H1 (cell line): Measurements from ENCODE around the gene AARSD1. TPM values are rescaled to one million over a fixed set of nuclear protein-coding genes. Genes with fewer than 3 reads are reported as not detected.

Experiments
- ASH2L ChIP-seq: fragments of 200-600, 300-600 bp; sonication (generic); IDR thresholded peaks from one replicate; pipeline ENCODE4 v1.7.1; 2017; ENCODE audit warnings: low read length
- ATF2 ChIP-seq: IDR thresholded peaks from 2 replicates; pipeline ENCODE4 v1.6.1; 2012; ENCODE audit warnings: low read length, inconsistent platforms
- BACH1 ChIP-seq: IDR thresholded peaks from 2 replicates; pipeline ENCODE4 v1.6.1; 2012; ENCODE audit warnings: low read length, improper control_type of control experiment
- BCL11A ChIP-seq, 2 experiments: IDR thresholded peaks; one replicate each; pipeline ENCODE4 v1.6.1; 2011; ENCODE audit warnings: low read depth in 2 of 2, low read length in 2 of 2, mild to moderate bottlenecking in 2 of 2
- BRCA1 ChIP-seq: IDR thresholded peaks from 2 replicates; pipeline ENCODE4 v1.6.1; 2012; ENCODE audit warnings: low read depth, low read length, improper control_type of control experiment
- CBX8 ChIP-seq: fragments of 300-800, 300-1000 bp; sonication (generic); IDR thresholded peaks from 2 replicates; pipeline ENCODE4 v1.7.1; 2016; ENCODE audit warnings: low read depth, low read length, borderline replicate concordance
- CHD2 ChIP-seq: IDR thresholded peaks from 2 replicates; pipeline ENCODE4 v1.6.1; 2012; ENCODE audit warnings: low read length, improper control_type of control experiment
- CREB1 ChIP-seq: IDR thresholded peaks from 2 replicates; pipeline ENCODE4 v1.6.1; 2012; ENCODE audit warnings: inconsistent platforms
- GTF2F1 ChIP-seq: IDR thresholded peaks from 2 replicates; pipeline ENCODE4 v1.6.1; 2012; ENCODE audit warnings: low read depth, low read length, improper control_type of control experiment, borderline replicate concordance
- KDM5A ChIP-seq: fragments of 200-600 bp; IDR thresholded peaks from 2 replicates; pipeline ENCODE4 v1.7.1; 2012; ENCODE audit warnings: mild to moderate bottlenecking, low read length, inconsistent platforms, mixed read lengths
- MAX ChIP-seq: IDR thresholded peaks from 2 replicates; pipeline ENCODE4 v1.6.1; 2012; ENCODE audit warnings: inconsistent platforms
- PHF8 ChIP-seq: fragments of 200-600 bp; sonication (generic); conservative IDR thresholded peaks from 2 replicates; pipeline ENCODE4 v1.7.1; 2012; ENCODE audit warnings: low read depth, mild to moderate bottlenecking, inconsistent platforms, low read length, moderate library complexity
- POLR2A ChIP-seq, 2 experiments: IDR thresholded peaks; 1 replicate in 1 of 2; 2 replicates in 1 of 2; pipeline ENCODE4 v1.6.1; 2011; ENCODE audit warnings: low read depth in 2 of 2, low read length in 2 of 2, mild to moderate bottlenecking in 2 of 2; ENCODE audit errors: control extremely low read depth in 1 of 2
- POLR2AphosphoS5 ChIP-seq: IDR thresholded peaks from 2 replicates; pipeline ENCODE4 v1.6.1; 2011; ENCODE audit warnings: low read depth, low read length
- RAD21 ChIP-seq, 2 experiments: IDR thresholded peaks in 1 of 2; conservative IDR thresholded peaks in 1 of 2; 2 replicates each; pipeline ENCODE4 v1.6.1; 2011; ENCODE audit warnings: low read depth in 2 of 2, low read length in 2 of 2, improper control_type of control experiment in 1 of 2, inconsistent platforms in 1 of 2, mild to moderate bottlenecking in 1 of 2, moderate library complexity in 1 of 2
- SAP30 ChIP-seq: fragments of 300-600 bp; sonication (generic); IDR thresholded peaks from 2 replicates; pipeline ENCODE4 v1.7.1; 2012; ENCODE audit warnings: low read length, moderate library complexity, mild to moderate bottlenecking, inconsistent platforms; ENCODE audit not compliant: insufficient read depth, insufficient replicate concordance
- SIN3A ChIP-seq, 2 experiments: IDR thresholded peaks in 1 of 2; conservative IDR thresholded peaks in 1 of 2; 2 replicates each; pipeline ENCODE4 v1.6.1; 2011 to 2012; ENCODE audit warnings: low read length in 2 of 2, improper control_type of control experiment in 1 of 2, low read depth in 1 of 2, mild to moderate bottlenecking in 1 of 2
- SP4 ChIP-seq: IDR thresholded peaks from 2 replicates; pipeline ENCODE4 v1.6.1; 2012; ENCODE audit warnings: low read length, inconsistent platforms
- SUZ12 ChIP-seq: fragments of 200-600 bp; sonication (generic); IDR thresholded peaks from 2 replicates; pipeline ENCODE4 v1.6.1; 2012; ENCODE audit warnings: mild to moderate bottlenecking, inconsistent platforms, low read length, moderate library complexity, mixed read lengths
- TAF1 ChIP-seq: IDR thresholded peaks from 2 replicates; pipeline ENCODE4 v1.6.1; 2011; ENCODE audit warnings: mild to moderate bottlenecking, low read depth, low read length
- TAF7 ChIP-seq: optimal IDR thresholded peaks from 2 replicates; pipeline ENCODE3; 2011; ENCODE audit warnings: low read depth, mild to moderate bottlenecking, inconsistent platforms, low read length, moderate library complexity, borderline replicate concordance
- TBP ChIP-seq: IDR thresholded peaks from 2 replicates; pipeline ENCODE4 v1.6.1; 2011; ENCODE audit warnings: low read depth, low read length, improper control_type of control experiment
- YY1 ChIP-seq: IDR thresholded peaks from 2 replicates; pipeline ENCODE4 v1.6.1; 2011; ENCODE audit warnings: low read depth, mild to moderate bottlenecking, low read length
- polyA plus RNA-seq, 7 experiments: library from polyadenylated mRNA; depleted of rRNA in 3 of 7; stranded (reverse) in 5 of 7; unstranded in 2 of 7; fragments of >200 nt in 5 of 7; fragments of 200-250 nt in 2 of 7; gene quantifications; 1 replicate in 5 of 7; 2 replicates in 1 of 7; 4 replicates in 1 of 7; pipeline versions ENCODE4 v1.2.1 to v1.2.3, GENCODE V29; 2011 to 2013; ENCODE audit warnings: missing spikeins in 2 of 7, mixed read lengths in 2 of 7
- total RNA-seq: library from RNA; stranded (reverse); fragmentation: NEBNext Ultra II Directional; extraction: Animal tissue kit (Norgen Biotek cat#: 25700); gene quantifications from 2 replicates; pipeline ENCODE4 v1.2.1, GENCODE V29; 2021

AARSD1 gene
- total and polyA plus RNA-seq, 2 of the 8 experiments (the other 6 are each of a cell fraction or from before 2014, with no cell fraction given) = 51.5 to 58.8 TPM

- peak; percentile 36 for TF ChIP-seq TAF7
- TF ChIP-seq GTF2F1 = no peak
- TF ChIP-seq SAP30 = peak; percentile 99
- TF ChIP-seq BCL11A (IDR thresholded peaks at IDR 0.05; ENCODE audit: low read depth in 2 of 2, low read length in 2 of 2) = no peak
- no peak for TF ChIP-seq RAD21 (IDR thresholded peaks at IDR 0.05 in 1 of 2, conservative IDR thresholded peaks at IDR 0.05 in 1 of 2; ENCODE audit: low read depth in 2 of 2, low read length in 2 of 2)
- peak in 1 of 2 experiments; percentile 88; a peak in 2 of 3 replicates for TF ChIP-seq POLR2A (IDR thresholded peaks at IDR 0.05; ENCODE audit: control extremely low read depth in 1 of 2, low read depth in 2 of 2, low read length in 2 of 2)
- peak; percentile 96 for TF ChIP-seq MAX
- peak; percentile 84; the same call in 1 of the 2 replicates for TF ChIP-seq POLR2AphosphoS5
- no peak for TF ChIP-seq CBX8
- TF ChIP-seq YY1 = peak; percentile 83; the same call in 1 of the 2 replicates
- TF ChIP-seq CREB1 = peak; percentile 97
- peak; percentile 49 to 91 for TF ChIP-seq SIN3A (conservative IDR thresholded peaks at IDR 0.05 in 1 of 2, IDR thresholded peaks at IDR 0.05 in 1 of 2; ENCODE audit: low read depth in 1 of 2, low read length in 2 of 2)
- 0 out of 2 replicates have a peak, but pooled peaks have one; percentile 34 for TF ChIP-seq SP4
- TF ChIP-seq CHD2 = no peak
- peak; percentile 62; the same call in 1 of the 2 replicates for TF ChIP-seq KDM5A
- TF ChIP-seq BRCA1 = no peak
- TF ChIP-seq ATF2 = peak; percentile 27; the same call in 1 of the 2 replicates
- TF ChIP-seq ASH2L = peak; percentile 79
- TF ChIP-seq BACH1 = no peak
- no peak for TF ChIP-seq SUZ12
- TF ChIP-seq TAF1 = peak; percentile 71
- 0 out of 2 replicates have a peak, but pooled peaks have one; percentile 53 for TF ChIP-seq TBP
- TF ChIP-seq PHF8 = peak; percentile 63
These were observed at the start of gene AARSD1 (continued) for GRCh38 chr17:42964161-42964932.
